ENCODE measurements around the gene WIPF1. TPM values are rescaled to one million over a fixed set of nuclear protein-coding genes. Genes with fewer than 3 reads are reported as not detected.

Gene WIPF1, protein sequence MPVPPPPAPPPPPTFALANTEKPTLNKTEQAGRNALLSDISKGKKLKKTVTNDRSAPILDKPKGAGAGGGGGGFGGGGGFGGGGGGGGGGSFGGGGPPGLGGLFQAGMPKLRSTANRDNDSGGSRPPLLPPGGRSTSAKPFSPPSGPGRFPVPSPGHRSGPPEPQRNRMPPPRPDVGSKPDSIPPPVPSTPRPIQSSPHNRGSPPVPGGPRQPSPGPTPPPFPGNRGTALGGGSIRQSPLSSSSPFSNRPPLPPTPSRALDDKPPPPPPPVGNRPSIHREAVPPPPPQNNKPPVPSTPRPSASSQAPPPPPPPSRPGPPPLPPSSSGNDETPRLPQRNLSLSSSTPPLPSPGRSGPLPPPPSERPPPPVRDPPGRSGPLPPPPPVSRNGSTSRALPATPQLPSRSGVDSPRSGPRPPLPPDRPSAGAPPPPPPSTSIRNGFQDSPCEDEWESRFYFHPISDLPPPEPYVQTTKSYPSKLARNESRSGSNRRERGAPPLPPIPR
- total RNA-seq, result 26.4 TPM

GRCh38 chr2:174597345-174598047, at the start of gene WIPF1:
Gene WIPF1 (minus strand): TSS chr2:174597804. CDS start chr2:174585573, 12,231 bp downstream.

Small RNA genes within 50 kb of the gene (small RNA-seq; reads per million reads assigned to genes)
- not detected for gene RNU6-5P (ENCODE audit: low replicate concordance)

Other genes starting within 250 kb of the WIPF1 start
- 27.1 TPM for gene SCRN3, start 202.1 kb downstream of the WIPF1 start, total RNA-seq
- 10.5 TPM for gene GPR155, start 110.8 kb downstream of the WIPF1 start, total RNA-seq
- 5.7 TPM for gene CHRNA1, start 166.7 kb upstream of the WIPF1 start, total RNA-seq

Data from metanephros (tissue), 2 donors.